ENCODE data around the gene DHX36. TPM values are rescaled to one million over a fixed set of nuclear protein-coding genes. Genes with fewer than 3 reads are reported as not detected.

Gene DHX36, protein sequence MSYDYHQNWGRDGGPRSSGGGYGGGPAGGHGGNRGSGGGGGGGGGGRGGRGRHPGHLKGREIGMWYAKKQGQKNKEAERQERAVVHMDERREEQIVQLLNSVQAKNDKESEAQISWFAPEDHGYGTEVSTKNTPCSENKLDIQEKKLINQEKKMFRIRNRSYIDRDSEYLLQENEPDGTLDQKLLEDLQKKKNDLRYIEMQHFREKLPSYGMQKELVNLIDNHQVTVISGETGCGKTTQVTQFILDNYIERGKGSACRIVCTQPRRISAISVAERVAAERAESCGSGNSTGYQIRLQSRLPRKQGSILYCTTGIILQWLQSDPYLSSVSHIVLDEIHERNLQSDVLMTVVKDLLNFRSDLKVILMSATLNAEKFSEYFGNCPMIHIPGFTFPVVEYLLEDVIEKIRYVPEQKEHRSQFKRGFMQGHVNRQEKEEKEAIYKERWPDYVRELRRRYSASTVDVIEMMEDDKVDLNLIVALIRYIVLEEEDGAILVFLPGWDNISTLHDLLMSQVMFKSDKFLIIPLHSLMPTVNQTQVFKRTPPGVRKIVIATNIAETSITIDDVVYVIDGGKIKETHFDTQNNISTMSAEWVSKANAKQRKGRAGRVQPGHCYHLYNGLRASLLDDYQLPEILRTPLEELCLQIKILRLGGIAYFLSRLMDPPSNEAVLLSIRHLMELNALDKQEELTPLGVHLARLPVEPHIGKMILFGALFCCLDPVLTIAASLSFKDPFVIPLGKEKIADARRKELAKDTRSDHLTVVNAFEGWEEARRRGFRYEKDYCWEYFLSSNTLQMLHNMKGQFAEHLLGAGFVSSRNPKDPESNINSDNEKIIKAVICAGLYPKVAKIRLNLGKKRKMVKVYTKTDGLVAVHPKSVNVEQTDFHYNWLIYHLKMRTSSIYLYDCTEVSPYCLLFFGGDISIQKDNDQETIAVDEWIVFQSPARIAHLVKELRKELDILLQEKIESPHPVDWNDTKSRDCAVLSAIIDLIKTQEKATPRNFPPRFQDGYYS
- 84.7 TPM for polyA plus RNA-seq (2013, experiment 1 of 2)
- polyA plus RNA-seq (2013, experiment 2 of 2), result 72.6 TPM

DNA sequence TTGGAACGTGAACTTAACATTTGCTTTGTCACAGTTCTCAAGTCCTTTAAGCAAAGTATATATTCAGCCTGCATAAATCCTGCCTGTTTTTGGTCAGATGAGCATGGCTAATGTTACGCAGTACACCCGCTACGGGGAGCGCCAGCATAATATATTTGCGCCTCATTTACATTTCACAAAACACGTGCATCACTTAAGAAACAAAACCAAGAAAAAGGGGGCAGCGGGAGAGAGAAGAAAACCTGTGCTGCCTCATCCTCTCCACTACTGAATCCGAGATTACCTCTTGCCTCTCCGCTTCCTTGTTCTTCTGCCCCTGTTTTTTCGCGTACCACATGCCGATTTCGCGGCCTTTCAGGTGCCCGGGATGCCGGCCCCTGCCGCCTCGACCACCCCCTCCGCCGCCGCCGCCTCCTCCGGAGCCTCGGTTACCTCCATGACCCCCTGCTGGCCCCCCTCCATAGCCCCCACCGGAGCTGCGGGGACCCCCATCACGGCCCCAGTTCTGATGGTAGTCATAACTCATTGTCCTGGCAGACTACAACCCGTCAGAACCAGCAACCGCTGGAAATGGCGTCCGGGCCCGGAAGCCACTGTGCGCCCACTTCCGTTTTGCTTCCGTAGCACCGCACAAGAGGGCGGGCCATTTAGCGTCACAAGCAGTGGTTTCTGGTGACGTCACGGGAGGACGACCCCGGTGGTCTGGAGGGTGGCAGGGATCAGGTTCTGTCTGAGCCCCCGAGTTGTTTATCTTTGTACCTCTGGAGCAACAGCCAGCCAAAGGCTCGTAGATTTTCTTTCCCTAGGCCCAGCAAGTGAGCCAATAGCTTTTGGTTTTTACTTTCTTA is at the start of gene DHX36:
Gene DHX36 (minus strand): TSS at position 597 of the 848 bp plus-strand sequence. CDS start 71 bp downstream, at position 526.
- Histone ChIP-seq H3K9ac (ENCODE audit: low read depth, low read length) (peak within 1 kb of the TSS; percentile 99), H3K9me3 (ENCODE audit: insufficient read depth, low read depth, low read length) (no peaks in the 10 kb centered on the region), H3K27ac (ENCODE audit: low read depth, low read length) (peak within 1 kb of the TSS; percentile 88), H3K4me1 (ENCODE audit: insufficient read depth, low read length) (peaks cover 36% of the 10 kb centered on the region), H3K27me3 (ENCODE audit: insufficient read depth, low read length) (no peaks in the 10 kb centered on the region), H3K36me3 (ENCODE audit: insufficient read depth, low read length) (no peaks in the 10 kb centered on the region; the same call in 1 of the 2 replicates), H3K4me3 (ENCODE audit: low read length) (peak within 1 kb of the TSS; percentile 100)
- WGBS, result under 1% methylated on average over 45 of the region's 45 CpGs

DNA sequence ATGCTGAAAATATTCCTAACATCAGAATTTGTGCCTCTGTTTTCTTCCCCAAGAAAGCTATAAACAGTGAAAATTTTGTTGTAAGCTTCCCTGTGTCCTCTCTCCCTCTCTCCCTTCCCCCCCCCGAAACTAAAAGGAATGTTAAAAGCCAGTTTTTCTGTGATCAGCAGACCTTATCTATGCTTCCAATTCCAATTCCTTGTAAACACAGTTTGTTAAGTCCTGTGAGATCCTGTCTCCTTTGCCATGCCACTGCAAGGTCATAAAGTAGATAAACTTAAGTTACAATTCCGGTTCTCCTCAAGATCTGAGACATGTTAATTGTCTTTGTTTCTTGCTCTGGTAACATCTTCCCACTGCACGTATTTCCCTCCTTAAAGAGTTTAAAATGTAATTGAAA is 42.9 kb upstream of the DHX36 start:
- WGBS, result 58% methylated on average over 3 of the region's 3 CpGs
- Histone ChIP-seq H3K9ac (ENCODE audit: low read depth, low read length) (no peak overlapping the region), H3K9me3 (ENCODE audit: insufficient read depth, low read depth, low read length) (peaks cover 9% of the 10 kb centered on the region; the same call in 1 of the 2 replicates), H3K36me3 (ENCODE audit: insufficient read depth, low read length) (no peaks in the 10 kb centered on the region), H3K4me3 (ENCODE audit: low read length) (no peak overlapping the region), H3K27me3 (ENCODE audit: insufficient read depth, low read length) (no peaks in the 10 kb centered on the region), H3K4me1 (ENCODE audit: insufficient read depth, low read length) (no peaks in the 10 kb centered on the region), H3K27ac (ENCODE audit: low read depth, low read length) (no peak overlapping the region)

DNA sequence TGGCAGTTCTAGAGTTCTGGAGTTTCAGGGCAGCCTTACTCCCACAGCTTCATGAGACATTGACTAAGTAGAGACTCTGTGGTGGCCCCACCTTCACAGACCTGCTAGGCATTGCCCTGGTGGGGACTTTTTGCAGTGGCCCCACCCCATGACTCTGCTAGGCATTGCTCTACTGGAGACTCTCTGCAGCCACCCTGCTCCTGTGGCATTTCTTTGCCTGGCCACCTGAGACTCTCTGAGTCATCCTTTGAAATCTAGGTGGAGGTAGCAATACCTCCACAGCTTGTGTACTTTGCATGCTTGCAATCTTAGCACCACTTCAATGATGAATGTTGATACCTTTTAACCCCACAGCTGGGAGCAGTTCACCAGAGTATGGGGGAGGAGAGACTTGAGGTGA is 40.6 kb upstream of the DHX36 start:
- Histone ChIP-seq H3K9ac (ENCODE audit: low read depth, low read length) (no peak overlapping the region), H3K4me3 (ENCODE audit: low read length) (no peak overlapping the region), H3K4me1 (ENCODE audit: insufficient read depth, low read length) (no peaks in the 10 kb centered on the region), H3K9me3 (ENCODE audit: insufficient read depth, low read depth, low read length) (peaks cover 9% of the 10 kb centered on the region; the same call in 1 of the 2 replicates), H3K27ac (ENCODE audit: low read depth, low read length) (no peak overlapping the region), H3K36me3 (ENCODE audit: insufficient read depth, low read length) (no peaks in the 10 kb centered on the region), H3K27me3 (ENCODE audit: insufficient read depth, low read length) (no peaks in the 10 kb centered on the region)

DNA sequence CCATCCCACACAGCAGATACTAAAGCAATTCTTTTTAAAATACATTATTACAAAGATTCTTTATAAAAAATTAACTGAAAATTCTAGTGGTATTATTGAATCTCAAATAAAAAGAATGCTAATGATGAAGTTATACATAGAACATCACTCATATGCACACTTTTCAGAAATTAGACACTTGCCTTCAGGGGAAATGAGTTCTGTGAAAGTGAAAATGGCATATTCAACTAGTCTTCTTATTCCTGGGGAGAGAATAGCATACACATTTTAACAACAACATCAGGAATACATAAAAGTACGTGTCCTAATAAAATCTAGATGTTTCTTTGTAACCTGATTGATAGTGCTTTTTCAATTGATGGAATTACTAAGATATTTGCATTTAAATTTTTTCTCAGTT is 36.8 kb upstream of the DHX36 start:
- H3K4me1 ChIP-seq (ENCODE audit: insufficient read depth, low read length), result no peaks in the 10 kb centered on the region

DNA sequence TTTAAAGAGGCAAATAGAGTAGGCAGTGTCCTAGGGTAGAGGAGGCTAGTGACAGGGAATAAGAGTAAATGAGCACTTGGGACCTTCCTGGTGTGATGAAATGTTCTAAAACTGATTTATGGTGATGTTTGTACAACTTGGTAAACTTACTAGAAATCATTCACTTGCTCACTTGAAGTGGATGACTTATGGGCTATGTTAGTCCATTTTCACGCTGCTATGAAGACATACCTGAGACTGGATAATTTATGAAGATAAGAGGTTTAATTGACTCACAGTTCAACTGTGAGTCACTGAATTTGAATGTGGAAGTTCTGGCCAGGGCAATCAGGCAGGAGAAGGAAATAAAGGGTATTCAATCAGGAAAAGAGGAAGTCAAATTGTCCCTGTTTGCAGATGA is 31.7 kb upstream of the DHX36 start:
- H3K36me3 ChIP-seq (ENCODE audit: insufficient read depth, low read length), result no peaks in the 10 kb centered on the region
- H3K4me3 ChIP-seq (ENCODE audit: low read length), result no peak overlapping the region
- H3K27ac ChIP-seq (ENCODE audit: low read depth, low read length), result no peak overlapping the region
- no peaks in the 10 kb centered on the region for H3K9me3 ChIP-seq (ENCODE audit: insufficient read depth, low read depth, low read length)
- H3K4me1 ChIP-seq (ENCODE audit: insufficient read depth, low read length), result no peaks in the 10 kb centered on the region
- WGBS, result 92% methylated on average over 1 of the region's 1 CpG
- no peaks in the 10 kb centered on the region for H3K27me3 ChIP-seq (ENCODE audit: insufficient read depth, low read length)
- no peak overlapping the region for H3K9ac ChIP-seq (ENCODE audit: low read depth, low read length)

More for the DNA sequence above, 36.8 kb upstream of the DHX36 start:
- Histone ChIP-seq H3K36me3 (ENCODE audit: insufficient read depth, low read length) (no peaks in the 10 kb centered on the region), H3K9me3 (ENCODE audit: insufficient read depth, low read depth, low read length) (peaks cover 9% of the 10 kb centered on the region; the same call in 1 of the 2 replicates), H3K9ac (ENCODE audit: low read depth, low read length) (no peak overlapping the region), H3K27me3 (ENCODE audit: insufficient read depth, low read length) (no peaks in the 10 kb centered on the region), H3K27ac (ENCODE audit: low read depth, low read length) (no peak overlapping the region), H3K4me3 (ENCODE audit: low read length) (no peak overlapping the region)
- WGBS, result no CpG with 5 or more reads among the region's 1 CpG

DNA sequence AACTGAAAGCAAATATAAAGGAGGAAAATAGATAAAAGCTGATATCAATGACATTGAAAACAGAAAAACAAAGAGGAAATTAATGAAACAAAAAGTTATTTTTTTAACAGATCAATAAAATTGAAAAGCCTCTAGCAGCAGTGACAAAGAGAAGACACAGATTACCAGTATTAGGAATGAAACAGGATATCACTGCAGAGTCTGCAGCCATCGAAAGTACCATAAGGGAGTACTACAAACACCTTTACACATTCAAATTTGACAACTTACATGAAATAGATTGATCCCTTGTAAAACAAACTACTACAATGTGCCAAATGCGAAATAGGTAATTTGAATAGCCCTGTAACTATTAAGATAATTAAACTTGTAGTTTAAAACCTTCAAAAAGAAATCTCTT is 24.9 kb upstream of the DHX36 start:
- H3K9ac ChIP-seq (ENCODE audit: low read depth, low read length), result no peak overlapping the region
- H3K27me3 ChIP-seq (ENCODE audit: insufficient read depth, low read length), result no peaks in the 10 kb centered on the region
- no peaks in the 10 kb centered on the region; the same call in 1 of the 2 replicates for H3K4me1 ChIP-seq (ENCODE audit: insufficient read depth, low read length)
- no peak overlapping the region for H3K4me3 ChIP-seq (ENCODE audit: low read length)
- H3K9me3 ChIP-seq (ENCODE audit: insufficient read depth, low read depth, low read length), result no peaks in the 10 kb centered on the region
- H3K36me3 ChIP-seq (ENCODE audit: insufficient read depth, low read length), result no peaks in the 10 kb centered on the region
- no peak overlapping the region for H3K27ac ChIP-seq (ENCODE audit: low read depth, low read length)
- WGBS, result 45% methylated on average over 1 of the region's 2 CpGs

DNA sequence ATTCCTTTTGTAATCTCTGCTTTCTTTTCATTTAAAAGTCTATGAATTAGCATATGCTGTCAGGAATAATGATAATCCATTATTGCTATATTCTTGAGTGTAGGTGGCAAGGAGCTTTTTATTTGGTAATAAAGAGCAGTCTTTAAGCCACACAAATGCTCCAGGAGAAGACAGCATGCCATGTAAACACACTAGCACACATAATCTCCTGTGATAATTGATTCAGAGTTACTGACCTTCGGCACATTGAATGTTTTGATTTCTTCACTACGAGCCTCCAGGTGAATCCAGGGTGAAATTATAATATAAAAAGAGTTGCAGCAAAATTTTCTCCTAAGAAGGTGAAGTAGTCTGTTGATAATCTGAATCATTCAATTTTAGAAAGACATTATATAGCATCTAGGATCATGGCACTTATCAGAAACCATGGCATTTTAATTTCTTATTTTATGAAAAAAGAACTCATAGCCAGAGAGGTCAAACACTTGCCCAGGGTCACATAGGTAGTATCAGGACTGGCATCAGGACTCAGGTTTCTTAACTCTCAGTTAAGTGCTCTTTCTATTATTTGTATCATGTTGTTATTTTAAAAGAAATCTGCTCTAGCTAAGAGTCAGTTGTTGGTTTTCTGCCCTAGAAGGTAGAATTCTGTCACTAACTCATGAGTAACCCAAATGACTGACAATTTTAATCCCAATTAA is 21.3 kb upstream of the DHX36 start:
- Histone ChIP-seq H3K9ac (ENCODE audit: low read depth, low read length) (no peak overlapping the region), H3K4me1 (ENCODE audit: insufficient read depth, low read length) (no peaks in the 10 kb centered on the region; the same call in 1 of the 2 replicates), H3K27ac (ENCODE audit: low read depth, low read length) (no peak overlapping the region), H3K4me3 (ENCODE audit: low read length) (no peak overlapping the region), H3K36me3 (ENCODE audit: insufficient read depth, low read length) (no peaks in the 10 kb centered on the region), H3K27me3 (ENCODE audit: insufficient read depth, low read length) (no peaks in the 10 kb centered on the region), H3K9me3 (ENCODE audit: insufficient read depth, low read depth, low read length) (no peaks in the 10 kb centered on the region)
- 96% methylated on average over 2 of the region's 2 CpGs for WGBS

DNA sequence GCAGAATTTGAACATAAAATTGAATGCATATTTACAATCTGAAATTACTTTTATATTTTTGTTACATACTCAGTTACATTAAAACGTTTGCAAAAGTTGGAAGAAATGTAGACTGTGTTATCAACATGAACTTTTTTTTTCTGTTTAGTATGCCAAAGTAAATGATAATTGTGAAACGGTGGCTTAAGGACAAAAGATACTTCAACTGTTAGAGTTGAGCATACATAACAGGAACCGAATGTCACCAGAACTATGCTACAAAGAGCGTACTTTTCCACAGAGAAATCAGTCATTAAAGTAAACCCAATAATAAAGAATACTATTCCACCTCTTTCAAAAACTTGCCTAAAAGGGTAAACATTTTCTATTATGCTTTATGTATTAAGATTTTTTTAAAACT is 14.3 kb upstream of the DHX36 start:
- H3K4me1 ChIP-seq (ENCODE audit: insufficient read depth, low read length), result no peaks in the 10 kb centered on the region
- WGBS, result 87% methylated on average over 4 of the region's 4 CpGs

DNA sequence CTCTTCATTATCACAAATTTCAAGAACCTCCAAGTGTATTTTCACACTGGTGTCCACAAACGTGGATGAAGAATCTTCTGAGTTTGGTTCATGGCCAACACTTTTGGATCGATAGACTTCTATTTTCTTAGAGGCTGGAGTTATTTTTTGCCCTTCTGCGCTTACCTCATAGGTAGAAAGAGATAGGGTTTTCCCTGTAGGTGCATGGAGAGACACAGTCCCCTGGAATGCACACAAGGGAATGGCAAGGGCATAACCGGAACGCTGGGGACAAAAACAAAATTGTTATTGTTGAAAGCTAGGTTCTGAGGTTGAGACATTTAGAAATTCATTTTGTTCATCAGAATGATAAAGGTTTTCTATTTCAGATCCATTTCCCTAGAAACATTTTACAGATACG is 13.7 kb upstream of the DHX36 start:
- WGBS, result 96% methylated on average over 6 of the region's 6 CpGs
- Histone ChIP-seq H3K27ac (ENCODE audit: low read depth, low read length) (no peak overlapping the region), H3K4me3 (ENCODE audit: low read length) (no peak overlapping the region), H3K36me3 (ENCODE audit: insufficient read depth, low read length) (no peaks in the 10 kb centered on the region), H3K4me1 (ENCODE audit: insufficient read depth, low read length) (no peaks in the 10 kb centered on the region), H3K9me3 (ENCODE audit: insufficient read depth, low read depth, low read length) (no peaks in the 10 kb centered on the region), H3K27me3 (ENCODE audit: insufficient read depth, low read length) (no peaks in the 10 kb centered on the region), H3K9ac (ENCODE audit: low read depth, low read length) (no peak overlapping the region; the same call in 1 of the 2 replicates)

More for the DNA sequence above, 14.3 kb upstream of the DHX36 start:
- Histone ChIP-seq H3K9me3 (ENCODE audit: insufficient read depth, low read depth, low read length) (no peaks in the 10 kb centered on the region), H3K9ac (ENCODE audit: low read depth, low read length) (no peak overlapping the region), H3K27ac (ENCODE audit: low read depth, low read length) (no peak overlapping the region), H3K36me3 (ENCODE audit: insufficient read depth, low read length) (no peaks in the 10 kb centered on the region), H3K27me3 (ENCODE audit: insufficient read depth, low read length) (no peaks in the 10 kb centered on the region), H3K4me3 (ENCODE audit: low read length) (no peak overlapping the region)

DNA sequence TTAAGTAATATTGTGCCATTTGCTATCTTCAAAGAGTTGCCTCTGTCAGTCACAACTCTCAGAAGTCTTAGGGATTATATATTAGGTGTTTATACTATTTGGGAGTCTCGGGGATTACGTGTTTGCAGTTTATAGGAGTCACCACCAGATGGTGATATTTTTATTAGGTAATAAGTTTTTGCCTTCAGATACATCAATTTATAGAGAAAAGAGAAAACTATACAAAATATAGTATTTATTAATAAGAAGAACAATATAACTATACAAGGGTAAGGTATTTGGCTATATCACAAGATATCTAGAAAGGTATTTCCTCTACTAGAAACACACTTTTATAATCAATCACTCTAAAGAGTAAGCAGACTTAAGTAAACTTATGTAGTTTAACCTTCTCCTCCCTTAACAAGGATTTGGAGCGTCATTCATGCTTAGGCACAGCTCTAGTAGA is 10.7 kb upstream of the DHX36 start:
- Histone ChIP-seq H3K27me3 (ENCODE audit: insufficient read depth, low read length) (no peaks in the 10 kb centered on the region), H3K9me3 (ENCODE audit: insufficient read depth, low read depth, low read length) (no peaks in the 10 kb centered on the region), H3K9ac (ENCODE audit: low read depth, low read length) (no peak overlapping the region), H3K4me3 (ENCODE audit: low read length) (no peak overlapping the region), H3K4me1 (ENCODE audit: insufficient read depth, low read length) (no peaks in the 10 kb centered on the region), H3K36me3 (ENCODE audit: insufficient read depth, low read length) (no peaks in the 10 kb centered on the region), H3K27ac (ENCODE audit: low read depth, low read length) (no peak overlapping the region)
- WGBS, result 47% methylated on average over 3 of the region's 3 CpGs
